ENCODE data around the gene DCHS1. TPM values are rescaled to one million over a fixed set of nuclear protein-coding genes. Genes with fewer than 3 reads are reported as not detected.

The DCHS1 gene
- total and polyA plus RNA-seq, 4 donors: 6.0 to 39.9 (median 11.5) TPM

- no peak for DNase-seq
- H3K27me3 ChIP-seq (ENCODE audit: control insufficient read depth in 3 of 3, insufficient read depth in 3 of 3, low read length in 2 of 3): no peaks in the 10 kb centered on the region
- H3K9me3 ChIP-seq (ENCODE audit: control insufficient read depth in 4 of 4, insufficient read depth in 3 of 4, low read length in 3 of 4): no peaks in the 10 kb centered on the region
- 88 to 94% methylated on average over 31 of the region's 31 CpGs for WGBS, 2 donors
- no peak overlapping the region for H3K4me3 ChIP-seq
- H3K9ac ChIP-seq (ENCODE audit: insufficient read depth in 1 of 2, low read length in 2 of 2): no peak overlapping the region
- H3K36me3 ChIP-seq (ENCODE audit: control insufficient read depth in 4 of 4, insufficient read depth in 4 of 4, low read length in 4 of 4): peaks cover 0 to 55% (median 29%) of the 10 kb centered on the region in 4 donors
- no peak for ATAC-seq (ENCODE audit: insufficient read depth, low FRiP score)
- TF ChIP-seq CTCF (IDR thresholded peaks at IDR 0.05; ENCODE audit: control extremely low read depth, extremely low read depth): no peak
- no peak overlapping the region for H3K27ac ChIP-seq (ENCODE audit: low read depth in 1 of 2, low read length in 1 of 2)
- peaks cover 0 to 10% (median 0%) of the 10 kb centered on the region in 5 donors for H3K4me1 ChIP-seq (ENCODE audit: control insufficient read depth in 5 of 5, insufficient read depth in 5 of 5, low read length in 5 of 5)
Measured at GRCh38 chr11:6623391-6624363, 31.9 kb downstream of the DCHS1 start.

GRCh38 chr11:6622261-6623171, 33.1 kb downstream of the DCHS1 start:
- Histone ChIP-seq H3K36me3 (ENCODE audit: control insufficient read depth in 4 of 4, insufficient read depth in 4 of 4, low read length in 4 of 4) (peaks cover 0 to 45% (median 25%) of the 10 kb centered on the region in 4 donors), H3K4me1 (ENCODE audit: control insufficient read depth in 5 of 5, insufficient read depth in 5 of 5, low read length in 5 of 5) (peaks cover 0 to 21% (median 7%) of the 10 kb centered on the region in 5 donors), H3K27ac (ENCODE audit: low read depth in 1 of 2, low read length in 1 of 2) (no peak overlapping the region), H3K9me3 (ENCODE audit: control insufficient read depth in 4 of 4, insufficient read depth in 3 of 4, low read length in 3 of 4) (no peaks in the 10 kb centered on the region), H3K9ac (ENCODE audit: insufficient read depth in 1 of 2, low read length in 2 of 2) (no peak overlapping the region), H3K4me3 (no peak overlapping the region), H3K27me3 (ENCODE audit: control insufficient read depth in 3 of 3, insufficient read depth in 3 of 3, low read length in 2 of 3) (no peaks in the 10 kb centered on the region)
- ATAC-seq (ENCODE audit: insufficient read depth, low FRiP score) (no peak), DNase-seq (no peak)
- 88 to 91% methylated on average over 24 of the region's 24 CpGs for WGBS, 2 donors
- TF ChIP-seq CTCF (IDR thresholded peaks at IDR 0.05; ENCODE audit: control extremely low read depth, extremely low read depth): no peak

GRCh38 chr11:6621711-6622211, 33.8 kb downstream of the DCHS1 start:
- H3K27me3 ChIP-seq (ENCODE audit: control insufficient read depth in 3 of 3, insufficient read depth in 3 of 3, low read length in 2 of 3): no peaks in the 10 kb centered on the region
- H3K9ac ChIP-seq (ENCODE audit: insufficient read depth in 1 of 2, low read length in 2 of 2): no peak overlapping the region
- no peak for ATAC-seq (ENCODE audit: insufficient read depth, low FRiP score)
- no peaks in the 10 kb centered on the region for H3K9me3 ChIP-seq (ENCODE audit: control insufficient read depth in 4 of 4, insufficient read depth in 3 of 4, low read length in 3 of 4)
- WGBS, 2 donors: 90 to 92% methylated on average over 16 of the region's 16 CpGs
- no peak overlapping the region for H3K4me3 ChIP-seq
- DNase-seq: no peak
- peaks cover 0 to 39% (median 22%) of the 10 kb centered on the region in 4 donors for H3K36me3 ChIP-seq (ENCODE audit: control insufficient read depth in 4 of 4, insufficient read depth in 4 of 4, low read length in 4 of 4)
- peaks cover 0 to 23% (median 11%) of the 10 kb centered on the region in 5 donors for H3K4me1 ChIP-seq (ENCODE audit: control insufficient read depth in 5 of 5, insufficient read depth in 5 of 5, low read length in 5 of 5)
- no peak overlapping the region for H3K27ac ChIP-seq (ENCODE audit: low read depth in 1 of 2, low read length in 1 of 2)
- TF ChIP-seq CTCF (IDR thresholded peaks at IDR 0.05; ENCODE audit: control extremely low read depth, extremely low read depth): no peak
